DMS 273 (cell line): ENCODE measurements around the gene CEP152.
"Not testable (repeated sequence)": the region's sequence is repeated elsewhere in the genome, so short reads cannot be mapped to it uniquely, and the experiment has no call there.

Experiments used
- DNase-seq: peaks from one replicate; lab custom pipeline; 2025; ENCODE audit not compliant: unreplicated experiment; lab: John Stamatoyannopoulos, UW

CEP152 gene

GRCh38 chr15:48805591-48805990 is 5.3 kb downstream of the CEP152 start:
- no peak for DNase-seq

GRCh38 chr15:48803877-48804276 is 7.0 kb downstream of the CEP152 start:
- no peak for DNase-seq

- no peak for DNase-seq
Measured at GRCh38 chr15:48802867-48803266, 8.0 kb downstream of the CEP152 start.

- no peak for DNase-seq
Measured at GRCh38 chr15:48802257-48802656, 8.6 kb downstream of the CEP152 start.

- peak; percentile 14 for DNase-seq
Measured at GRCh38 chr15:48800811-48801455, 9.9 kb downstream of the CEP152 start.

GRCh38 chr15:48800245-48800644 is 10.6 kb downstream of the CEP152 start:
- DNase-seq, result no peak

- DNase-seq, result peak; percentile 61
Measured at GRCh38 chr15:48798319-48798718, 12.6 kb downstream of the CEP152 start.

- DNase-seq, result no peak
Measured at GRCh38 chr15:48796930-48797329, 13.9 kb downstream of the CEP152 start.

GRCh38 chr15:48796521-48796920 is 14.3 kb downstream of the CEP152 start:
- no peak for DNase-seq

- DNase-seq, result no peak
Measured at GRCh38 chr15:48795901-48796300, 15.0 kb downstream of the CEP152 start.

- no peak for DNase-seq
Measured at GRCh38 chr15:48794697-48795134, 16.2 kb downstream of the CEP152 start.

GRCh38 chr15:48792408-48792807 is 18.5 kb downstream of the CEP152 start:
- DNase-seq, result no peak

GRCh38 chr15:48790466-48791115 is 20.3 kb downstream of the CEP152 start:
- not testable (repeated sequence) for DNase-seq

GRCh38 chr15:48785712-48786111 is 25.2 kb downstream of the CEP152 start:
- DNase-seq, result no peak

GRCh38 chr15:48785195-48785594 is 25.7 kb downstream of the CEP152 start:
- no peak for DNase-seq

GRCh38 chr15:48784756-48785155 is 26.1 kb downstream of the CEP152 start:
- no peak for DNase-seq

GRCh38 chr15:48782911-48783310 is 28.0 kb downstream of the CEP152 start:
- DNase-seq, result no peak

GRCh38 chr15:48781481-48782081 is 29.3 kb downstream of the CEP152 start:
- no peak for DNase-seq

- DNase-seq, result no peak
Measured at GRCh38 chr15:48781017-48781416, 29.9 kb downstream of the CEP152 start.

- no peak for DNase-seq
Measured at GRCh38 chr15:48778331-48778730, 32.5 kb downstream of the CEP152 start.

- no peak for DNase-seq
Measured at GRCh38 chr15:48777645-48778330, 33.1 kb downstream of the CEP152 start.

- DNase-seq, result no peak
Measured at GRCh38 chr15:48775546-48775945, 35.3 kb downstream of the CEP152 start.
